Measurements from ENCODE around the gene AOC2.

The AOC2 gene, protein sequence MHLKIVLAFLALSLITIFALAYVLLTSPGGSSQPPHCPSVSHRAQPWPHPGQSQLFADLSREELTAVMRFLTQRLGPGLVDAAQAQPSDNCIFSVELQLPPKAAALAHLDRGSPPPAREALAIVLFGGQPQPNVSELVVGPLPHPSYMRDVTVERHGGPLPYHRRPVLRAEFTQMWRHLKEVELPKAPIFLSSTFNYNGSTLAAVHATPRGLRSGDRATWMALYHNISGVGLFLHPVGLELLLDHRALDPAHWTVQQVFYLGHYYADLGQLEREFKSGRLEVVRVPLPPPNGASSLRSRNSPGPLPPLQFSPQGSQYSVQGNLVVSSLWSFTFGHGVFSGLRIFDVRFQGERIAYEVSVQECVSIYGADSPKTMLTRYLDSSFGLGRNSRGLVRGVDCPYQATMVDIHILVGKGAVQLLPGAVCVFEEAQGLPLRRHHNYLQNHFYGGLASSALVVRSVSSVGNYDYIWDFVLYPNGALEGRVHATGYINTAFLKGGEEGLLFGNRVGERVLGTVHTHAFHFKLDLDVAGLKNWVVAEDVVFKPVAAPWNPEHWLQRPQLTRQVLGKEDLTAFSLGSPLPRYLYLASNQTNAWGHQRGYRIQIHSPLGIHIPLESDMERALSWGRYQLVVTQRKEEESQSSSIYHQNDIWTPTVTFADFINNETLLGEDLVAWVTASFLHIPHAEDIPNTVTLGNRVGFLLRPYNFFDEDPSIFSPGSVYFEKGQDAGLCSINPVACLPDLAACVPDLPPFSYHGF

DNA sequence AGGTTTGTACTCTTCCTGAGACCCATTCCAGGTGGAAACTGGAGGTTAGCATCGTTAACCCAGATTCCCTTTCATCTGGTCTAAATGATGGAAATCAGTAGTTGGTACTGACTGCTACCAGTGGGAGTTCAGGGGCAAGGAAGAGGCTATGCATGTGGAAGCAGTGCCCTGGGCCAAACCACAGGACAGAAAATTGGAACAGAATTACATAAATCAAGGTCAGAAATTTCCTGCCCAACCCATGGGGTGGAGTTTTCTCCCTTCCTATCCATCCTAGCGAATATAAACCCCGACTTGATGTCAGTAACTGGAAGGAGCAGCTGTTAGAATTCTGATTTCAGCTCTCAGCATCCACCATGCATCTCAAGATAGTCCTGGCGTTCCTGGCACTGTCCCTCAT is at the start of gene AOC2:
Gene AOC2, plus strand, starts transcription at position 310 of the 400 bp plus-strand sequence. Its CDS starts 47 bp downstream, at position 357.
- no peak for DNase-seq

DNA sequence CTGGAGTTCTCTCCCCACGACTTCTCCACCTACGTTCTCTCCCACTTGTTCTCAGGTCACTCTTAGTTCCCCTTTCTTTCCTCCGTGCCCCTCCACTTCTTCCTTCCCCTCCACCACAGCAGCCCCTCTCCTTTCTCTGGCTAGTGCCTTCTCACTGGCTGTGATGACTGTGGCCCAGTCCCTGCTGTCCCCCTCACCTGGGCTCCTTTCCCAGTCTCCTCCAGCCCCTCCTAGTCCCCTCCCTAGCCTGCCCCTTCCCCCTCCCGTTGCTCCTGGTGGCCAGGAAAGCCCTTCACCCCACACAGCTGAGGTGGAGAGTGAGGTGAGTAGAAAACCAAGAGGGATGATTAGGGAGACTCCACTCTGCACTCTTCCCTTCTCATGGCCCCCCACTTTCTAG is 49.3 kb upstream of the AOC2 start:
- DNase-seq, result no peak

DNA sequence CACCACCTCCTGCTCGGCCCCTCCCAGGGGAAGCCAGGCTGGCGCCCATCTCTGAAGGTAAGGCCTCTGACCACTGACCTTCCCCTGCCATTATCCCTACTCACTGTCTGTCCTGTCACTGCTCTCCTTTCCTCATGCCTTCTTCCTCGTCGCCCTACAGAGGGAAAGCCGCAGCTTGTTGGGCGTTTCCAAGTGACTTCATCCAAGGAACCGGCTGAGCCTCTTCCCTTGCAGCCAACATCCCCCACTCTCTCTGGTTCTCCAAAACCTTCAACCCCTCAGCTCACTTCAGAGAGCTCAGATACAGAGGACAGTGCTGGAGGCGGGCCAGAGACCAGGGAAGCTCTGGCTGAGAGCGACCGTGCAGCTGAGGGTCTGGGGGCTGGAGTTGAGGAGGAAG is 48.9 kb upstream of the AOC2 start:
- DNase-seq, result no peak

DNA sequence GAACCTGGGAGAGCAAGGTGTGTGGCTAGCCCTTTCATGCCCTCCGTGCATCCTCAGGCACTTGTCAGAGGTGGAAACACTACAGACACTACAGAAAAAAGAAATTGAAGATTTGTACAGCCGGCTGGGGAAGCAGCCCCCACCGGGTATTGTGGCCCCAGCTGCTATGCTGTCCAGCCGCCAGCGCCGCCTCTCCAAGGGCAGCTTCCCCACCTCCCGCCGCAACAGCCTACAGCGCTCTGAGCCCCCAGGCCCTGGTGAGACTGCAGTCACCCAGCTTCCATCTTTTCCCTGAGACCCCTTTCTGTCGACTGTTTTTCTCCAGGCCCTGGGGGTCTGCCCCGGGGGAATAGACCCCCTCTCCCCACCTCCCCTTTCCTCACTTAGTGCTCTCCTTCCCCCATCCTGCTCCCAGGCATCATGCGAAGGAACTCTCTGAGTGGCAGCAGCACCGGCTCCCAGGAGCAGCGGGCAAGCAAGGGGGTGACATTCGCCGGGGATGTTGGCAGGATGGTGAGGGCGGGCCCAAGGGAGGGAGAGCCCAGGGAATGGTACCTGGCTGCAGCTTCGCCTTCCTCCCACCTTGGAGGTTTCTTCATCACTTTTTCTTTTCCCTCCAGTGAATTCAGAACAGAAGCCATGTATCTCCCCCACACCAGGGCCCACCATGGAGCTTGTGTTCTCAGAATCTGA is 48.2 kb upstream of the AOC2 start:
- DNase-seq, result no peak

DNA sequence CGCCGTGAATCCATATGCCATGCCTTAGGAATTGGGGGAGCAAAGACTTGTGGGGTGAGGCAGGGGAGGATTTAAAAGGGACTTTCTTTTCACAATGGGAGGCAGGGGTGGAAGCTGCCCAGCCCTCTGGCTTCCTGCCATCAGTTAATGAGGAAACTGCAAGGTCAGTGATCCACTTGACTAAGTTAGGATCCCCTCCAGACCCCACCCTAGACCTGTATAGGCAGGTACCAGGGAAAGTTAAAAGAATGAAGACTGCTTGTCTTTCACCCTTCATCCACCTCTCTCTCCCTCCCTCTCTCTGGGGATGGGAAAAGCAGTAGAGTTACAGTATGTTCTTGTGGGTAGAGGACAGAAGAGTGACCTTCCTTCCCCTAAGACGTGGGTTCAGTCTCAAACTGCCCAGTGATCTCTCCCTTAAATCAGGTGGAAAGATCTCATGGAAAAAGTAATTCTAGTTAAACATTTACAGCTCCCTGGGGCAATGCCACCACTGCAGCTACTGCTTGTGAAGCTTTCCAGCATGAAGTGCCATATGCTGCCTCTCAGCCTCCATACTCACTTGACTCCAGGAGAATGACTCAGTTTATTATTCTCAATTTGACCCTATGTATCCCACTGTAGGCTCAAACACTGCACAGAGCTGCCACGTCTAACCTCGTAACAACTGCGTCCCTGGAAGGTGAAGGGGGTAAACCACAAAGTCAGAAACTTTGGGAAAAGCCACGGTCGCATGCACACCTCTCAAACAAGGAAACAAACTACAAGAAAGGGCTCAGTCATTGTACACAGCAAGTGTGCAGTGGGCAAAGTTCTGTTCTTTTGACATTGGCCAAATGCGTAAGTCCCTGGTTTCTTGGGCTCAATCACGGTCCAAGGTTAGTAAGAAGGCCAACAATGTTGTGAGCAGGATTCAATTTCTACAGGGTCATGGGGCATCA is 47.0 kb upstream of the AOC2 start:
- no peak for DNase-seq

DNA sequence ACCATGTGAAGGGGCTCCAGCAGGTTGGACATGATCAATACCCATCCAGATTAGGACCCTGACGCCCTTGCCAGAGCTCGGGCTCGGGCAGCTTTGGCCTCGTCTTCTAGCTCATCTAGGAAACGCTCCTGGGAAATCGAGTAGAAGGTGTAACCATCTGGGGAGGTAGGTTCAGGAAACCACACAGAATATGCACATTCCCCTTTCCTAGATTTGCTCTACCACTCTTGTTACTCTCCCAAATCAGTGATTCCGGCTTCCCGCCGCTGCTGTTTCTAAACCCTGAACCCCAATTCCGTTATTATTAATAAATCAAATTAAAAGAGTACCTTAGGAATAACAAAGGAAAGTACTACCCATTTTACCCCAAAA is 46.4 kb upstream of the AOC2 start:
- DNase-seq, result no peak

DNA sequence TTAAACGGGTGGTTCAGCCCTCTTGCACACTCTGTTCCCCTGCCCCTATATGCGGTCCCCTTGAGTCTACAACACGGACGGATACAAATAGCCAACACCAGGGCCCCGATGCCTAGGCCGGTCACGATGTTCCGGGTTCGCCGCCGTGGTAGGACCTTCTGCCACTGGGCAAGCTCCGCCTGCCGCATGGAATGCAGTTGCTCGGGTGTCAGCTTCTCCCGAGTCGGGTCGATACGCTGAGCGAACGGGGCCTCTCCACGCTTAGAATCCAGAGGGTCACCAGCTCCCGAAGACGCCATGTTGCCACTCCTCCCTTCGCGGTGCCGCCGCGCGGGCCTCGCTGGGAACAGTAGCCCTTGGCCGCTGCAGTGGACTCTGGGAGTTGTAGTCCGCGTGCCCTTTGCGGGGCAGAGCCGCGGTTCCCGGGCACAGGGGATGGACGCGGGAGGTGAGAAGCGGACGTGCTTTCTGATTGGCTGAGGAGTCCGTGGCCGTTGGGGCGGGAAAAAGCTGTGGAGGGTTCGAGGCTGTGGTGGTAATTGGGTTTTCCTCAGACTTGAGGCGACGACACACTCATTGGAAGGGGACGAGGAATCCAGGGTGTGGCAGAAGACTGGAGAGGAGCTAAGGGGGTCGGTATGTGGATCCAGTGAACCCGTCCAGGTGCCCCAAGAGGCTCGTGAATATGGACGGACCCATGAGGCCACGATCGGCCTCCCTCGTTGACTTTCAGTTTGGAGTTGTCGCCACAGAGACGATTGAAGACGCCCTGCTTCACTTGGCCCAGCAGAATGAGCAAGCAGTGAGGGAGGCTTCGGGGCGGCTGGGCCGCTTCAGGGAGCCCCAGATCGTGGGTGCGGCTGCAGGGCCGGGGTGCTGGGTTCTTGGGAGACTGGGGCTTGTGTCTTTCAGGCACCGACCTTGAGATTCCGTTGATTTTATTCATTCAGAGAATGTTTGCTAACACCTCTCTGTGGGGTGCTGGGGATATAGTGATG is 45.7 kb upstream of the AOC2 start, which contains the start of the genes CNTD1 and COA3:
Gene CNTD1, plus strand, starts transcription at position 479 of the 998 bp plus-strand sequence. Its CDS starts 207 bp downstream, at position 686.
Gene COA3, minus strand, starts transcription at position 322 of the 998 bp plus-strand sequence. Its CDS starts 23 bp downstream, at position 299.
- DNase-seq, result peak; percentile 74 to 80

DNA sequence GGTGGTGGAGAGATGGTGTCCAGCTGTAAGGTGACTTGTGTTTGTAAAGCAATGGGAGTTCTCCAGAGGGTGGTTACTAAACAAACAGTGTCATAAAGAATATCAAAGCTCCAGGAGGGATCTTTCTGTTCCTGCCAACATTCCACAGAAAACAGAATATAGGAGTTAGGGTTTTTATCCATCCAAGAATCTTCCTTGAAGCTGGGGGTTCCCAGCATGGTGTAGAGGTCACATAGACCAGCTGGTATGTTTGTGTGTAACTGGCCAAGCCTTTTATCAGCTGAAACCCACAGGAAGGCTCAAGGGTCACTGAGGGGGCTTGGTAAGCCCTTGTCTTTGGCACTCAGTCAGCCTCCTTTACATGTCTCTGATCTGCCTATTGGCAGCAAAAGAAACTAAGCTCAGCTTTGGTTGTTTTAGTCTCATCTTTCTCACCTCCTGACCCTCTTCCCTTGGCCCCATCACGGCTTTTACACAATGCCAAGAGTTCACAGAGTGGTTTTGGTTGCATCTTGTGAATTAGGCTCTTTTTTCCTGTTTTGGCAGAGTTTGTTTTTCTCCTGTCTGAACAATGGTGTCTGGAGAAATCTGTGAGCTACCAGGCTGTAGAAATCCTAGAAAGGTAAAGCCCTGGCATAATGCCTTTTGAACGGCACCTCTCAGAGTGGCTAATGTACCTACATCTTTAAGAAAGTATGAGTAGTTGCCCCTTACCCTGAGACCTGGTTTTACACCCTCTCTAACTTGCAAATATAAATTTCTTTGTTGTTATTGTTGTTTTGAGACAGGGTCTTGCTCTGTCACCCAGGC is 41.1 kb upstream of the AOC2 start:
- no peak for DNase-seq

DNA sequence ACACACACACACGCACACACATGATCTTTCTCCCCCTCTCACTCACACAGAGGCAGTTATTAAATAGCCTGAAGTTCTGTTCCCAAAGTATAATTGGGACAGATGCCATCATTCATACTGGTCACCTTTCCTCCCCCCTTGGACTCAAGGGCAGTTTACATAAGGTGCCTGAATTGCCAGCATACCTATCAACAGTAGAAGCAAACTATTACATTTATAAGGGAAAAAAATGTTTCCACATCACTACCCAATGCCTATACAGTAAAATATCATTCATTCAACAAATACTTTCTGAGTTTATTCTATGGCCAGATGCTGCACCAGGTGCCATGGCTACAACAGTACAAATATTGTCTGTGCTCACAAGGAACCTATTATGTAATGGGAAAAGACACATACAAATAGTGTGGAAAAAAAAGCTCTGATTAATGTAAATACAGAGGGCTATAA is 39.4 kb upstream of the AOC2 start:
- no peak for DNase-seq

DNA sequence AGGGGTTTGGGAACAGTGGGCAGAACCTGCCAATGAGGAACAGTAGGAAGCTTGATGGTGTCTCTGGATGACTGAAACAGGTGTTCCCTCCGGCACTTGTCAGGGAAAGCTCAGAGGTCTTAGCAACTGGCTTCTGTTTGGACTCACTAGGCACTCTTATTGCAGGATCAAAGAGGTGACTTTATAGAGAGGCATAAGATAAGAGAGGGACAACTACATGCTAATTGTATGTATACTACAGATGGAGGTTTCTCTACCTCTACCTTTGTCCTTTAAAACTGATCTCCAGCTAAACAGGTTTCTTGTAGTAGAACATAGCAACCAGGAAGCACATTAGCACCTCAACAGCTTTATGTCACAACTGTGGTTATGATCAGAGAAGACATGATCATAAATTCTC is 38.1 kb upstream of the AOC2 start:
- DNase-seq, result no peak

DNA sequence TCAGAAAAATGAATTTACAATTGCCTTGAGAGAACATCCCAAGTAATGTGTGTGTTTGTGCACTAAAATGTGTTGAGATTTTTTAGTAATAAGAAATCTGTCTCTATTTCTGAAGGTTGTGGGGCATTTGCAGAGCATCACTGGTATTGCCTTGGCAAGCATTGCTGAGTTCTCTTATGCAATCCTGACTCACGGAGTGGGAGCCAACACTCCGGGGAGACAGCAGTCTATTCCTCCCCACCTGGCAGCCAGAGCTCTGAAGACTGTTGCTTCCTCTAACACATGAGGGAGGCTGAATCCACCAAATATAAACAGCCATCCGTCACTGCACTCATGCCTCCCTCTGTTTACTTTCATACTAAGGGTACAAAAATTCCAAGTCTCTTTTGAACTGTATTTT is 35.1 kb upstream of the AOC2 start:
- DNase-seq, result no peak

DNA sequence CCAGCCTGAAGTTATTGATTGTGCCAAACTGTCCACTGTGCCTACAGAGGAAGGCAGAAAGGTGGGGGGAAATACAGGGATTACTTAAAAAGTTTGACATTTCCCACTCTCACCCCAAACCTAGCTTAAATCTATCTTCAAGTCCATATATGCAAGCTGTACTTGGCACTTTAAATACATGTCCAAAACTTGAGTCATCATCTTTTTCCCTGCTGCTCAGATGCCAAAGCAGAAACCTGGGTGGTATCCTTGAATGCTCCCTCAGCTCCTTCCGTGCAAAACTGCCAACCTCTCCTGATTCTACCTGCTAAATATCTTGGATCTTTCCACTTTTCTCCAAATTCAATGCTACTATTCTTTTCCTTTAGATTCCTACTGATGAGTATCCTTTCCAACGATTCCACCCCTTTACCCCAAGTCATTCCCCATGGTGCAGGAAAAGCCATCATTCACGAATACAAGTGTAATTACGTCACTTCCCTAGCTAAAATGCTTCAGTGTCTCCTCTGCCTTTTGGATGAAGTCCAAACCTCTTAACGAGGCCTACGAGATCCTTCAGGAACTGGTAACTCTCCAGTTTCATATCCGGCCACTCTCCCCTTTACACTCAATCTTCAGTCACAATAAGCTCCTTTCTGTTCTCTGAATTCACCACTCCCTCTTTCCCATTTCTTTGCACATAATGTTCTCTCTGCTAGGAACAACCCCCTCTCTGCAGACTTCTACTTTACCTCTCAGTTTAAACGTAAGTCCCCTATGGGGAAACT is 29.6 kb upstream of the AOC2 start:
- DNase-seq, result no peak

DNA sequence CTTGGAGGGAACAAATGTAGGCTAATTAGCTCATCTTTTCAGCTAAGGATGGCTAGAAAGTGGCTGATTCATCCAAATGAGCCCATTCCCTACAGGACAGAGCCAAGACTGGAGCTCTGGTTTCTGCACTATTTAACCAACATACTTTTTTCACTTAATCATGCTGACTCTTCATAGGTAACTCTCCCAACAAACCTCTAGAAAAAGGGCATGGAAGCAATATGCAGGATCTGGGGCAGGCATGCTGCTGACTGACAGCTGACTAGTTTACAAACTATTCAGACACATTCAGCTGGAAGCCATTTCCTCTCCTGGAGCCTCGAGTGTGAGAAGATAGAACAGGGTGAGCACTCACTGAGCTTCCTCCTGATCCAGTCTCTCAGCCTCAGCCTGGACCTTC is 26.5 kb upstream of the AOC2 start:
- no peak for DNase-seq

DNA sequence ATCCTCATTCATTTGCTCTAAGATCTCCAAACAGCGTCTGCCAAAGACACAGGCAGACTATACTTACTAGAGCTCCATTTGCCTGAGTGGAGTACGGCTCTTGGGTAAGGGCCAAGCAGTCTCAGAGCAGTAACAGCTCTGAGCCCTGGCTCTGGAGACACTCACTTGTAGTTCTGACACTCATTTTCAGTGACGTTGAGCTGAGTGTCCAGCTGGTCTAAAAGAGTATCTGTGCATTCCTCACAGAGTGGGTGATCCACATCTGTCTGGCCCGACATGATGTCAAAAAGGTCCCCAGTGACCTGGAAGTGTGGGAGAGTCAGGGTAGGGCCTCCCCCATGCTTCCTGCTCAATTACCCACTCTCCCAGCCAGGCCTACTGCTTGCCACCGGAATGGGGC is 26.0 kb upstream of the AOC2 start:
- no peak for DNase-seq

DNA sequence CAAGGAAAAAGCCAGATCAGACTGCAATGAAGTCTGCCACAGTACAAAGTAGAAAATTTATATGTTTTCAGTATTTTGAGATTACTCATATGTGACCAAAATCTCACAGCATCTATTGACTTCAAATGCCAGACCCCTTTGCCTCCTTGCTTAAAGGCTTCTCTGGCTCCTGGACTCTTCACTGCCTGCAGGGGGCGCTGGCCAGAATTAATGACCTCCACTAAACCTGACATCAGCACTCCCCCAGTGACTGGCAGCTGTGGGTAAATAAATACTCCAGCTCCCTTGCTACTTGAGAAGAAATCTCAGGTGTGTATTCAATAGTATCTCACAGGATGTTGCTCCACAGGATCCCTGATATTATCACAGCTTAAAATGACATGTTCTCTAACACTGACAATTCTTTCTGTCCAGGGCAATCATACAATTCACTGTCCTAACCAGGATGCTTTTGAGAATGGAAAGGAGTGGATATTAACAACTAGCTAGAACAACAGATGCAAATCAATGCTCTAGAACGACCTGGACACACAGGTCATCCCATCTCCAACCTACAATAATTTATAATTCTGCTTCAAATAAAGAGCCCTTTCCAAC is 24.3 kb upstream of the AOC2 start:
- DNase-seq, result peak; percentile 68 to 74

DNA sequence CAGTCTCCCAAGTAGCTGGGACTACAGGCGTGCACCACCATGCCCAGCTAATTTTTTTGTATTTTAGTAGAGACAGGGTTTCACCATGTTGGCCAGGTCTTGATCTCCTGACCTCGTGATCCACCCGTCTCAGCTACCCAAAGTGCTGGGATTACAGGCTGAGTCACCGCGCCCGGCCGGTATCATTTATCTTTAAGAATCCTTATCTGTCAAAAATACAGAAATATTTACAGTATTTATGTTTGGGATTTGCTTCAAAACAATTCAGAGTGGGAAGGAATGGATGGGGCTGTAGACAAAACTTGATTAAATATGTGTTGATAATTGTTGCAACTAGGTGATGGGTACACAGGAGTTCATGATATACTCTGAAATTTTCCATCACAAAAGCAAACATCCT is 23.2 kb upstream of the AOC2 start:
- DNase-seq, result no peak

DNA sequence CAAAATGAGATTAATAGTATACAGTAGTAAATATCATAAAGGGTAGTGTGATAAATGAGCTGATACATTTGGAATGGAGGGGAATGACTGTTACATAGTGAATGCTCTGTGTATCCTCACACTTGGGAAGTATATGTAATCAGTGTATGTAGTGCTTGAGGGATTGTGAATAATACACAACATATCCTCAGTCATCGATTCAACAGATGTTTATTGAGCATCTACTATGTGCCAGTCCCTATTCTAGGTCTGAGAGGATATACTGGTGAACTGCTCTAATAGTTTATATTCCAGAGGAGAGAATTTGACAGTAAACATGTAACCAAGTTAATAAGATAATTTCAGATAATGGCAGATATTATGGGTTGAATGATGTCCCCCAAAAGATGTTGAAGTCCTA is 16.9 kb upstream of the AOC2 start:
- DNase-seq, result no peak

DNA sequence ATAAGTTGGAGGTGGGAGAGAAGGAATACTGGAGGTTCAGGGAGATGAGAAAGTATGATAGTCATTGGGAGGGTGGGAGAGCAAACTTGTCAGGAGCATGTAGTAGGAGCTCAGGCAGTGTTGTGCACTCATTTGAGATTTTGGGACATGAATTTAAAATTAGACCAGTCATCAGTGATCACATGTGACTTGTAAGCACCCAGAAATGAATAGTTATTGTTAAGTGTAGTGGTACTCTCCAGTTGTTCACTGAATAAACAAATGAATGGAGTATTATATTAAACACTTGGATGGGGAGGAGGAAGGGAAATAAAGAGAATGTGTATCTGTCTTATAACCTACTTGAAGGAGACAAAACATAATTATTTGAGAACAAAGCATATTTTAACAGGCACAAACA is 13.4 kb upstream of the AOC2 start:
- no peak for DNase-seq
